Activated naive CD4-positive, alpha-beta T cell treated with anti-CD3 and anti-CD28 coated beads, Interleukin-2, amount 10 ng/mL, durations not matched to agents 7 days and 5 days (primary cell): ENCODE measurements around the gene GABRA5.
"Not testable (repeated sequence)": the region's sequence is repeated elsewhere in the genome, so short reads cannot be mapped to it uniquely, and the experiment has no call there.

Experiments used
- CTCF ChIA-PET: fragments of 350-600 bp; sonication (Branson Sonifier 250); formaldehyde crosslinking; loops from one replicate; lab custom pipeline; 2021; ENCODE audit warnings: antibody characterized with exemption; lab: Charles Lee
- DNase-seq: peaks from one replicate; pipeline ENCODE4 v3.0.0-alpha.2; 2020
- H3K27ac Mint-ChIP-seq: one replicate; pipeline ENCODE4 v1.8.0; 2021; ENCODE audit warnings: mild to moderate bottlenecking, moderate library complexity, mixed read lengths
- H3K27me3 Mint-ChIP-seq: one replicate; pipeline ENCODE4 v1.8.0; 2021; ENCODE audit warnings: mild to moderate bottlenecking, mixed read lengths
- H3K36me3 Mint-ChIP-seq: one replicate; pipeline ENCODE4 v1.8.0; 2021; ENCODE audit warnings: mixed read lengths
- H3K4me1 Mint-ChIP-seq: one replicate; pipeline ENCODE4 v1.8.0; 2021; ENCODE audit warnings: mixed read lengths
- H3K4me3 Mint-ChIP-seq: one replicate; pipeline ENCODE4 v1.8.0; 2021; ENCODE audit warnings: mild to moderate bottlenecking, moderate library complexity, mixed read lengths
- H3K9me3 Mint-ChIP-seq: one replicate; pipeline ENCODE4 v1.8.0; 2021; ENCODE audit warnings: mixed read lengths

GABRA5 gene

DNA sequence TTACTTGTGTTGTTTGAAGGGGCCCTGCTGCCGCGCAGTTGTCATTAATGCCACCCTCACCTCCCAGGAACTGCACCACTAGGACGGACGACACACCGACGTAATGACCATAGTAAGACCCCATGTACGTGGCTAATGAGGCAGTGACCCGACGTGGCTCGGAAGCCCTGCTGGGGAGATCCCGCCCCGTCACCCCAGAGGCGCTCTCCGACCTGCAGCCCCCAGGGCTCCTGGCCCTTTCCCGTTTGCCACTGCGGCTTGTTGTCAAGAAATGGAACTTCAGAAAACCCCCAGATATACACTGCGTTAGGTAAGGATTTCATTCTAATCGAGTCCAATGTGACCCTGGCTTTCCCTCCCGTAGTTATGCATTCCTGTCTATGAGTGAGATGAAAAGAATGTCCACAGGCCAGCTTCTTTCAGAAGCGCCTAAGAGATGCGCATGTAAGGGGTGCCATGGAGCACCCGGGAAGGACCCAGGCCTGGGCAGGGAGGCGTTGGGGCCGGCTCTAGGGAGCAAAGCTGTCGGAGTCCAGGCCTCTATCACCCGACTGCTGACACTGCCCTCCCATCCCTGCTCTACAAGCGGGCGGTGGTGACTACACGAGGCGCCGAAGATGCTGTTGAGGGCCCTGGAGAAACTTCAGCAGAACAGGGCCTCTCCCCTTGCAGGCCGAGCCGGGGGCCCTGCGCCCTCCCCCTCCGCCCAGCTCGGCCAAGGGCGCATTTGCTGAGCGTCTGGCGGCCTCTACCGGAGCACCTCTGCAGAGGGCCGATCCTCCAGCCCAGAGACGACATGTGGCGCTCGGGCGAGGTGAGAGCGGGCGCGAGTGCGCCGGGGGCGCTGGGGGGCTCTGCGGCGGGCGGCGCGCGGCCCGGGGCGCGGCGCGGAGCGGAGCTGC is at the start of gene GABRA5:
GABRA5 (plus strand) TSS at position 765 of the 902 bp plus-strand sequence. CDS start 2,187 bp downstream, outside the sequence.
- Mint-ChIP-seq H3K4me1 (no peaks in the 10 kb centered on the region), H3K4me3 (no peak within 1 kb of the TSS), H3K9me3 (no peaks in the 10 kb centered on the region), H3K36me3 (no peaks in the 10 kb centered on the region), H3K27me3 (peaks cover 18% of the 10 kb centered on the region), H3K27ac (no peak within 1 kb of the TSS)
- DNase-seq, result no peak
- CTCF ChIA-PET, result no interaction called here

DNA sequence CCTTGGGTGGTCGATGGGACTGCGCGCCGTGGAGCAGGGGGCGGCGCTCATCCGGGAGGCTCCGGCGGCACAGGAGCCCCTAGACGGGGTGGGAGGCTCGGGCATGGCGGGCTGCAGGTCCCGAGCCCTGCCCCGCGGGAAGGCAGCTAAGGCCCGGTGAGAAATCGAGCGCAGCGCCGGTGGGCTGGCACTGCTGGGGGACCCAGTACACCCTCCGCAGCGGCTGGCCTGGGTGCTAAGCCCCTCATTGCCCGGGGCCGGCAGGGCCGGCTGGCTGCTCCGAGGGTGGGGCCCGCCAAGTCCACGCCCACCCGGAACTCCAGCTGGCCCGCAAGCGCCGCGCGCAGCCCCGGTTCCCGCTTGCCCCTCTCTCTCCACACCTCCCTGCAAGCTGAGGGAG is 35.7 kb upstream of the GABRA5 start:
- H3K27ac Mint-ChIP-seq, H3K36me3 Mint-ChIP-seq, H3K4me1 Mint-ChIP-seq, H3K27me3 Mint-ChIP-seq, DNase-seq, H3K4me3 Mint-ChIP-seq: not testable (repeated sequence)
- CTCF ChIA-PET, result interaction anchor here (0.8 kb wide), 1 partner anchor 8 kb away, joined by 4 read pairs; no protein-coding TSS in a partner anchor
- peaks cover 31% of the 10 kb centered on the region for H3K9me3 Mint-ChIP-seq

DNA sequence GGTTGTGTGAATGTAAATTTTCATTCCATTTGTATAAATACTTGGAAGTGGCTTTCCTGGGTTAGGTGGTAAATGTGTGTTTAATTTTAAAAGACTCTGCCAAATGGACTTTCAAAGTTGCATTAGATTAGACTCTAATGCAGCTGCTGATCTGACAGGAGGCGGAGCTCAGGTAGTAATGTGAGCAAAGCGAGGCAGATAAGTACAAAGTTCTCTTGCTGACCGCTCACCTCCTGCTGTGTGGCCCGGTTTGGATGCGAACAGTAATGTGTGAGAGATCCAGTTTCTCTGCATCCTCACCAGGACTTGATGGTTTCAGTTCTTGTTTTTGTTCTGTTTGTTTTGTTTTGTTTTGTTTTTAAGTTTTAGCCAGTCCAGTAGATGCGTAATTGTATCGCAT is 34.9 kb upstream of the GABRA5 start:
- CTCF ChIA-PET, result no interaction called here
- H3K4me1 Mint-ChIP-seq, result no peaks in the 10 kb centered on the region

DNA sequence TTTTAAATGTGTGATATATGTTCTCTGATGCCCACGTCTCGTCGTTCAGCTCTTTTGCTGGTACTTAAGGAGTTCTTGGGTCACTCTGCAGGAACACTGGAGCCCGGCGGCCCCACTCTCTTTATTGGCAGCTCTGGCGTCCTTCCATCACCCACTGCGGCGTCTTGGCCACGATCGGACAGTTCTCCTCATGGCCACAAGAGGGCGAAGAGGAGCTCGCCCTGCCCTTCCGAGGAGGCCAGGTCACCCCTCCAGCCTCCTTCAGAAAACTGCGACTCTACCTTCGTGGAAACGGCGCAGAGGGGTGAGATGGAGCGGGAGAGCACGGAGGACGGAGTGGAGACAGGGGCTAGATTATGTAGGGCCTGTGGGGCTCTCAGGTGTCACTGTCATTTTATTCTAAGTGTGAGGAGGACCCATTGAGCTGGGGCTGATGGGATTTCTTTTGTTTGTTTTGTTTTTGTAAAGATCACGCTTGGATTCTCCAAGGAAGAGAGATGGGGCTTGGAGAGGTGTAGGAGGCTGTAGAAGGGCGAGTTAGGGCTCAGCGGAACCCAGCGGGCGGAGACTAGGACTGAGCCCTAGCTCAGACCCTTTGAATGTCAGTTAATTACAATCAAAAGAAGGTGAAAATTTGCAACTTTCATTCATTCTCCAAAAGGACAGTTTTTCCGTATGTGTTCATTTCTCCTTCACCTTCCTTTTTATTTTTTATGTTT is 28.0 kb upstream of the GABRA5 start:
- Mint-ChIP-seq H3K27me3 (peaks cover 5% of the 10 kb centered on the region), H3K4me3 (no peak overlapping the region), H3K9me3 (peaks cover 9% of the 10 kb centered on the region), H3K27ac (no peak overlapping the region), H3K36me3 (no peaks in the 10 kb centered on the region), H3K4me1 (no peaks in the 10 kb centered on the region)
- no peak for DNase-seq
- CTCF ChIA-PET, result interaction anchor here (0.8 to 1.3 kb wide), 2 partner anchors 8 to 1333 kb away, joined by 3 to 4 read pairs; no protein-coding TSS in a partner anchor

More for the DNA sequence above, 34.9 kb upstream of the GABRA5 start:
- no peaks in the 10 kb centered on the region for H3K27me3 Mint-ChIP-seq
- no peaks in the 10 kb centered on the region for H3K36me3 Mint-ChIP-seq
- H3K9me3 Mint-ChIP-seq, result peaks cover 31% of the 10 kb centered on the region
- no peak for DNase-seq
- H3K27ac Mint-ChIP-seq, result no peak overlapping the region
- H3K4me3 Mint-ChIP-seq, result no peak overlapping the region

DNA sequence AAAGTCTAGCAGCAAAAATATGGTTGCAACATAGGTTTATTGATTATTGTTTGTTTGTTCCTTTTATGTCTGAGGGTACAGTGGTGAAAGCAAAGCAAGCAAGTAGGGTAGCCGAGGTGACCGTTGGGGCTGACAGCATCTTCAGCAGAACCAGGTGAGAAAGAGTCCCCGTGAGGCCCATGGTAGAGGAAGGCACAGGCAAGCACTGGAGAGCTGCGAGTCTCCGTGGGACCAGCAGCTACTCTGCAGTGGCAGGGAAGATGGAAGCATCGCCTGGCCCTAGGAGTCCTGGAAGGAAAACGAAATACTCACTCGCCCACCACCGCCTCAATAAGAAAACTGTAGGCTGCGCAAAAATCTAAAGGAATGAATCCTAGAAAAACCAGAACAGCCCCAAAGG is 25.3 kb upstream of the GABRA5 start:
- H3K9me3 Mint-ChIP-seq, result peaks cover 7% of the 10 kb centered on the region
- no peaks in the 10 kb centered on the region for H3K36me3 Mint-ChIP-seq
- CTCF ChIA-PET, result no interaction called here
- peaks cover 5% of the 10 kb centered on the region for H3K27me3 Mint-ChIP-seq
- no peak overlapping the region for H3K4me3 Mint-ChIP-seq
- H3K27ac Mint-ChIP-seq, result no peak overlapping the region
- H3K4me1 Mint-ChIP-seq, result no peaks in the 10 kb centered on the region
- no peak for DNase-seq

DNA sequence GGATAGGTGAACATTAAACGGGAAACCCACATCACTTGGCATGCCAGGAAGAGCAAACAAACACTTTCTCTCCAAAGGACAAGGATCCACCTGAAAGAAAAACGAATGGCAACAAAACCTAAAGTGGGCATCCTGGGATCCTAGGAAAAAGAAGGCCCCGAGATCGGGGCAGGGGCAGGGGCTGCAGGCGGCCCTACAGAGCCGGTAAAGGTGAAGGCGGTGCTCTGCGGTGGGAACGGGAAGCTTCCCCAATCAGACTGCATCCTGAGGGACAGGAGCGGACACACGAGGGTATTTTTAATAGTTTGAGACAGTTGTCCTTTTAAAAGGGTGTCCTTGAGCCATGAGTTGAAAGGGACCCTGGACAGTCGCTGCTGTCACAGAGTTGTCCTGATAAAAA is 24.9 kb upstream of the GABRA5 start:
- DNase-seq, result no peak
- Mint-ChIP-seq H3K36me3 (no peaks in the 10 kb centered on the region), H3K27me3 (peaks cover 5% of the 10 kb centered on the region), H3K4me3 (no peak overlapping the region), H3K4me1 (no peaks in the 10 kb centered on the region), H3K27ac (no peak overlapping the region), H3K9me3 (peaks cover 7% of the 10 kb centered on the region)
- CTCF ChIA-PET, result no interaction called here

DNA sequence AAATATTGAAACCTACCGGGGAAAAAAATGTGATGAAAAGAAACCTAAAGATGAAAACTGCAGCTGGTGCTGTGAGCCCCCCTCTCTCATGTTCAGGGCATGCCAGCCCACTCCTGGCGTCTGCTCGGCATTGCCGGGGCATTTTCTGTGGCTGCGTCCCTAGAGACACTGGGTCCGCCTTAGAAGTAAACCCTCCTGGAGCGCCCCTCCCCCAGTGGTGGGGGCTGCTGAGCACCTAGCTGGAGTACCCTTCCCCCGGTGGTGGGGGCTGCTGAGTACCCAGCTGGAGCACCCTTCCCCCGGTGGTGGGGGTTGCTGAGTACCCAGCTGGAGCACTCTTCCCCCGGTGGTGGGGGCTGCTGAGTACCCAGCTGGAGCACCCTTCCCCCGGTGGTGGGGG is 24.5 kb upstream of the GABRA5 start:
- Mint-ChIP-seq H3K4me3 (no peak overlapping the region), H3K9me3 (peaks cover 7% of the 10 kb centered on the region), H3K4me1 (no peaks in the 10 kb centered on the region), H3K36me3 (no peaks in the 10 kb centered on the region), H3K27ac (no peak overlapping the region), H3K27me3 (peaks cover 5% of the 10 kb centered on the region)
- DNase-seq, result no peak
- CTCF ChIA-PET, result no interaction called here

DNA sequence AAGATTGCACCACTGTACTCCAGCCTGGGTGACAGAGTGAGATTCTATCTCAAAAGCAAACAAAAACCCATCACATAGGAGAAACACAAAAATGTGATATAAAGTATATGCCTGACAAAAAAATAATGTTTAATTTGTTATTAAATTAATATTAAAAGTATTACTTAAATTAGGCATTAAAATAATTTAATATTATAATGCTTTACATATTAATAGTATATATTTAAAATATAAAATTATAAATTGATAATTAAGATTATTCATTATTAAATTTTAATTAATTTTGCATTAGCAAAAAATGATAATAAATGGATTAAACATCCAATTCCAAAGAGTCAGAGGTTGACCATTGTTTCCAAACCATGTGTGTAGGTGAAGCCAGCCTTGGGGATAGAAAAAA is 22.0 kb upstream of the GABRA5 start:
- Mint-ChIP-seq H3K27me3 (peaks cover 5% of the 10 kb centered on the region), H3K4me1 (no peaks in the 10 kb centered on the region), H3K9me3 (peaks cover 10% of the 10 kb centered on the region), H3K27ac (no peak overlapping the region), H3K36me3 (no peaks in the 10 kb centered on the region), H3K4me3 (no peak overlapping the region)
- no peak for DNase-seq
- CTCF ChIA-PET, result no interaction called here

DNA sequence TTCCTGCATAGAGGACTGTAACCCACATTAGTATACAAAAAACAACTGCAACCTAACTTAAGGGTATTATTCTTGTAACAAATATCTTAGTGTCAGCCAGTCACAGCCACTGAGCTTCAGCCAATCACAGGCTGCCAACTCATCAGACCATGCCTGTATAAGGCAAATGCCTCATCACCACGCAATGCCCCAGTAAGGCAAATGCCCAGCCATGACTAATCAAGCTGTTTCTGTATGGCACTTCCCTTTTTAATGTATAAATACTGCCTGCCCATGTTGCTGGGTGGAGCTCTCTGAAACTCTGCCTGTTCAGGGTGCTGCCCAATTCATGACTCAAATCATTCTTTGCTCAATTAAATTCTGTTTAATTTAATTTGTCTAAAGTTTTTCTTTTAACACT is 18.4 kb upstream of the GABRA5 start:
- H3K27ac Mint-ChIP-seq, result no peak overlapping the region
- H3K36me3 Mint-ChIP-seq, result no peaks in the 10 kb centered on the region
- CTCF ChIA-PET, result no interaction called here
- H3K9me3 Mint-ChIP-seq, result peaks cover 7% of the 10 kb centered on the region
- H3K27me3 Mint-ChIP-seq, result no peaks in the 10 kb centered on the region
- no peak for DNase-seq
- no peaks in the 10 kb centered on the region for H3K4me1 Mint-ChIP-seq
- H3K4me3 Mint-ChIP-seq, result no peak overlapping the region

DNA sequence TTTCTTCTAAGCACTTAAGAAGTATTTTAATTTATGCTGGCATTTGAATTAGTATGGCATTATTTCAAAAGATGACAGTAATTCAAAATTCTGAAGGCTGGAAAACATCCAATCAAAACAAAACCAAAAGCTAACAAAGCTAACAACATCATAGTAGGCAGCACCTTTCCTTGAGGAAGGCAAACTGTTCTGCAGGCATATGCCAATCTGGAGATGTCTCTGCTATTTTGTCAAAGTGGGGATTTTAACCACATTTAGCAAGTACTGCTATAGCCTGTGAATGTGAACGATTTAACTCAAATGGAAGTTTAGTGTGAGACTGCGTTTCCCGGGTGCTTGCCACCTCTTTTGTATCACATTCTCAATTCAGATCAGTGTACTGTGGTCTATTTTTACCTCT is 16.7 kb upstream of the GABRA5 start:
- H3K9me3 Mint-ChIP-seq, result peaks cover 7% of the 10 kb centered on the region
- DNase-seq, result no peak
- CTCF ChIA-PET, result no interaction called here
- no peak overlapping the region for H3K4me3 Mint-ChIP-seq
- no peaks in the 10 kb centered on the region for H3K4me1 Mint-ChIP-seq
- H3K27ac Mint-ChIP-seq, result no peak overlapping the region
- H3K36me3 Mint-ChIP-seq, result no peaks in the 10 kb centered on the region
- H3K27me3 Mint-ChIP-seq, result no peaks in the 10 kb centered on the region

DNA sequence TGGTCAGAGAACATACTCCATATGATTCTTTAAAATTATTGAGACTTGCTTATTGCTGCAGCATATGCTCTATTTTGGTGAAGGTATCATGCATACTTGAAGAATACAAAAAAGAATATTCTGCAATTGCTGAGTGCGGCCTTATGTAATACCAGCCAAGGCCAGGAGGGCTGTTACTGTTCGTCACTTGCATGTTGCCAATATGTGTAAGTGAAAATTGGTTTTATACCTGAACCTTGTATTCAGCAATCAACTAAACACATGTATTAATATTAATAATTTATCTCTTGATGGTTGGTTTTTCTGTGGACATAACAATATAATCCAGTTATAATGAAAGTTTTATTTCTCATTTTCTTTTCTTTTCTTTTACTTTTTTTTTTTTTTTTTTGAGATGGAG is 13.9 kb upstream of the GABRA5 start:
- H3K9me3 Mint-ChIP-seq, result peaks cover 7% of the 10 kb centered on the region
- no peaks in the 10 kb centered on the region for H3K4me1 Mint-ChIP-seq
- CTCF ChIA-PET, result no interaction called here
- H3K4me3 Mint-ChIP-seq, result no peak overlapping the region
- H3K36me3 Mint-ChIP-seq, result no peaks in the 10 kb centered on the region
- DNase-seq, result no peak
- peaks cover 4% of the 10 kb centered on the region for H3K27me3 Mint-ChIP-seq
- H3K27ac Mint-ChIP-seq, result no peak overlapping the region

DNA sequence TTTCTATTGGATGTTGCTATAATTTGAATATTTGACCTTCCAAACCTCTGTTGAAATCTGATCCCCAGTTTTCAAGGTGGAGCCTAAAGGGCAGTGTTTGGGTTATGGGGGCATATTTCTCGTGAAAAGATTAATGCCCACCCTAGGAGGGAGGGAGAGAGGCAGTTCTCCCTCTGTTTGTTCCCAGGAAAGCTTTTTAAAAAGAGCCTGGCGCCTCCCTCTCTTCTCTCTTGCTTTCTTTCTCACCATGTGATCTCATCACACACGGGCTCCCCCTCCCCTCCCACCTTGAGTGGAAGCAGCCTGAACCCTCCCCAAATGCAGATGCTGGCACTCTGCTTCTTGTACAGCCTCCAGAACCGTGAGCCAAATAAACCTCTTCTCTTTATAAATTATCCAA is 12.4 kb upstream of the GABRA5 start:
- Mint-ChIP-seq H3K36me3 (no peaks in the 10 kb centered on the region), H3K9me3 (no peaks in the 10 kb centered on the region), H3K4me3 (no peak overlapping the region), H3K4me1 (no peaks in the 10 kb centered on the region), H3K27ac (no peak overlapping the region), H3K27me3 (peaks cover 4% of the 10 kb centered on the region)
- CTCF ChIA-PET, result no interaction called here
- no peak for DNase-seq

DNA sequence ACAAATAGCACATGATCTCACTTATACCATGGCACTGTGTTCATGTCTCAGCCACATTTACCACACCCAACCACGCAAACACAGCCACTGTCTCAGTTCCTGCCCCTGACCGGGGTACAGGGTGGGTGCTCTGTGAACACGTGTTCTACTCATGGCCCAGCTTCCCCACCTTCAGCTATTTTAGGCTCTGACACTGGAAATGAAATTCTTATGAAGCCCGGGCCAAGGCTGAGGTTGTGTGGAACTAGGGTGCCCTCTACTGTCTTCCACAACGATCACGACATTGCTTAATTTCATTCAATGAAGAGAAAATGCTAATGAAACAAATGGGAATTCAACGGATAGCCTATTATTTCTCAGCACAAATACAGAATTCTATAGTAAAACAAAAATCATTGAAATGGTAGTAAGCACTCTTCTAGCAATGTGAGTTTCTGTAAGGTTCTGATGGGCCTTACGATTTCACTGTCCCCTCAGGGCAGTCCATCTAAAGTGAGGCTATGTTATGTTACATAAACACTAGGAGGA is 2.1 kb upstream of the GABRA5 start:
- Mint-ChIP-seq H3K36me3 (no peaks in the 10 kb centered on the region), H3K27me3 (peaks cover 18% of the 10 kb centered on the region), H3K4me3 (no peak overlapping the region), H3K4me1 (no peaks in the 10 kb centered on the region), H3K27ac (no peak overlapping the region), H3K9me3 (no peaks in the 10 kb centered on the region)
- CTCF ChIA-PET, result interaction anchor here (1.2 kb wide), 1 partner anchor 39 kb away, joined by 3 read pairs; no protein-coding TSS in a partner anchor
- no peak for DNase-seq

DNA sequence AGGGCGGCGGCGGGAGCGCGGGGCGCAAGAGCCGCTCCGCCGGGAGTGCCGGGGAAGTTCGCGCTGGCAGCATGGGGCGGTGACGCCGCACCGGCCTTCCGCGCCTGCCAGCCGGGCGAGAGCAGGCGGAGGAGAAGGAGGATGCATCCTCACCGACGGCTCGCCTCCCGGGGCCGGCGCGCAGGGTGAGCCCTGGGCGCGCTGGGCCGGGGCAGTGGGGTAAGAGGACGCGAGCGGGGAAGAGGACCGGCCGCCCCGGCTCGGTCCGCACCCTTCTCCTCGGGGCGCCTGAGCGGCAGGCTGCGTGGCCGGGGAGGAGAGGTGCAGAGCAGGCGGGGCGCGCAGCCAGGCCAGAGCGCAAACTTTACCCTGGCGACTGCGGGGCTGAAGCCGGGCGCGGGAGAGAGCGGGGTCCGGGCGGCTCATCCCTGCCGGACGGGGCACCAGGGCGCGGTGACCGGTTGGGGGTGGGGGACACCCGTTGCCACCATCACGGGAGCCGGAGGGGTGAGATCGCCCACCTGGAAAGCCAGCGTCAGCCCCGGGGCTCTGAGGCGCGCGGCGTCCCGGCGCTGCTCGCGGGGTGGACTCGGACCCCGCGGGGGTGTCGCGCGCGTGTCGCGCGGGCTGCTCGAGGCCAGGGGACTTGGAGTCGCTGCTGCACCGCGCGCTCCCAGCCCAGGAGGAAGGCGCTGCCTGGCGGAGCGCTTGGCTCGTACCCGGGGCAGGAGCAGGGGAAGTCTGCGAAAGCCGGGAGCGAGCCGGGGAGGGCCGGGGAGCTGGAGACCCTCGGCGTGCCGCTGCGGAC is 542 bp downstream of the GABRA5 start:
- CTCF ChIA-PET, result no interaction called here
- H3K27me3 Mint-ChIP-seq, result peaks cover 18% of the 10 kb centered on the region
- DNase-seq, result no peak
- no peak overlapping the region for H3K27ac Mint-ChIP-seq
- no peaks in the 10 kb centered on the region for H3K36me3 Mint-ChIP-seq
- H3K4me3 Mint-ChIP-seq, result no peak overlapping the region
- no peaks in the 10 kb centered on the region for H3K4me1 Mint-ChIP-seq
- no peaks in the 10 kb centered on the region for H3K9me3 Mint-ChIP-seq
